HepG2 (cell line): Measurements from ENCODE around the gene NIPAL4. TPM values are rescaled to one million over a fixed set of nuclear protein-coding genes. Genes with fewer than 3 reads are reported as not detected.

Experiments
- BHLHE40 ChIP-seq: IDR thresholded peaks from 2 replicates; pipeline ENCODE4 v1.6.1; 2011; ENCODE audit warnings: low read length, improper control_type of control experiment
- HNRNPUL1 ChIP-seq: fragments of 200-400 bp; formaldehyde crosslinking; IDR thresholded peaks from 2 replicates; pipeline ENCODE4 v1.6.1; 2017; ENCODE audit warnings: low read depth, mild to moderate bottlenecking, low read length, moderate library complexity
- JDP2 ChIP-seq: sonication (generic); formaldehyde crosslinking; IDR thresholded peaks from 2 replicates; pipeline ENCODE4 v1.8.1; 2022; ENCODE audit warnings: missing genetic modification reagents, borderline replicate concordance
- MAFK ChIP-seq, 2 experiments: IDR thresholded peaks in 1 of 2; conservative IDR thresholded peaks in 1 of 2; 2 replicates each; pipeline ENCODE4 v1.6.1; 2011; ENCODE audit warnings: improper control_type of control experiment in 2 of 2, low read length in 2 of 2
- NCOA2 ChIP-seq: sonication (generic); formaldehyde crosslinking; IDR thresholded peaks from 2 replicates; pipeline ENCODE4 v1.8.0; 2022; ENCODE audit warnings: inconsistent platforms
- PTBP1 ChIP-seq: fragments of 200-400 bp; formaldehyde crosslinking; IDR thresholded peaks from 2 replicates; pipeline ENCODE4 v1.6.1; 2018; ENCODE audit warnings: low read length, low read depth; ENCODE audit not compliant: poor library complexity, severe bottlenecking
- SMAD9 ChIP-seq: sonication (generic); formaldehyde crosslinking; IDR thresholded peaks from 2 replicates; pipeline ENCODE4 v1.5.1; 2020; ENCODE audit warnings: mild to moderate bottlenecking, missing genetic modification reagents
- TARDBP ChIP-seq: sonication (generic); formaldehyde crosslinking; IDR thresholded peaks from 2 replicates; pipeline ENCODE4 v1.8.0; 2022; ENCODE audit warnings: mild to moderate bottlenecking, missing genetic modification reagents
- ZNF263 ChIP-seq: sonication (generic); formaldehyde crosslinking; IDR thresholded peaks from 2 replicates; pipeline ENCODE4 v1.4.0; 2020; ENCODE audit warnings: missing genetic modification reagents
- ZNF572 ChIP-seq: sonication (generic); formaldehyde crosslinking; IDR thresholded peaks from 2 replicates; pipeline ENCODE4 v1.5.1; 2020; ENCODE audit warnings: mild to moderate bottlenecking, missing genetic modification reagents
- ZNF629 ChIP-seq: sonication (generic); formaldehyde crosslinking; conservative IDR thresholded peaks from 2 replicates; pipeline ENCODE4 v1.5.0; 2020; ENCODE audit warnings: missing genetic modification reagents
- polyA plus RNA-seq, 8 experiments: library from polyadenylated mRNA; depleted of rRNA in 3 of 8; stranded (reverse) in 7 of 8; unstranded in 1 of 8; fragments of >200 nt; fragmentation: Illumina TruSeq in 4 of 8; extraction: Trizol in 4 of 8; gene quantifications; 2 replicates each; pipeline versions ENCODE4 v1.2.1 to v1.2.3, GENCODE V29; 2011 to 2016; ENCODE audit warnings: low read depth in 4 of 8, missing spikeins in 1 of 8, mixed read lengths in 1 of 8; ENCODE audit not compliant: insufficient read depth in 1 of 8
- total RNA-seq, 5 experiments: library from RNA; depleted of rRNA; stranded (reverse); fragments of >200 nt; fragmentation: Illumina TruSeq; extraction: Trizol; gene quantifications; 2 replicates each; pipeline ENCODE4 v1.2.3, GENCODE V29; 2016; ENCODE audit warnings: low read depth in 1 of 5
- TF ChIP-seq, protein P1 (sequence below): sonication (generic); formaldehyde crosslinking; IDR thresholded peaks from 2 replicates; pipeline ENCODE4 v1.4.0; 2020; ENCODE audit warnings: missing genetic modification reagents
- TF ChIP-seq, protein P2 (sequence below): sonication (generic); formaldehyde crosslinking; IDR thresholded peaks from 2 replicates; pipeline ENCODE4 v1.4.0; 2020; ENCODE audit warnings: missing genetic modification reagents
- TF ChIP-seq, protein P3 (sequence below): sonication (generic); formaldehyde crosslinking; IDR thresholded peaks from 2 replicates; pipeline ENCODE4 v1.5.0; 2020; ENCODE audit warnings: missing genetic modification reagents, mild to moderate bottlenecking, borderline replicate concordance
- TF ChIP-seq, protein P4 (sequence below): sonication (generic); formaldehyde crosslinking; IDR thresholded peaks from 2 replicates; pipeline ENCODE4 v1.4.0; 2020; ENCODE audit warnings: mild to moderate bottlenecking, missing genetic modification reagents
- TF ChIP-seq, protein P5 (sequence below): sonication (generic); formaldehyde crosslinking; IDR thresholded peaks from 2 replicates; pipeline ENCODE4 v1.4.0; 2020; ENCODE audit warnings: missing genetic modification reagents, borderline replicate concordance

NIPAL4 gene
- total and polyA plus RNA-seq, 2 of the 13 experiments (the other 11 are each of a cell fraction or from before 2014, with no cell fraction given) = not detected

DNA sequence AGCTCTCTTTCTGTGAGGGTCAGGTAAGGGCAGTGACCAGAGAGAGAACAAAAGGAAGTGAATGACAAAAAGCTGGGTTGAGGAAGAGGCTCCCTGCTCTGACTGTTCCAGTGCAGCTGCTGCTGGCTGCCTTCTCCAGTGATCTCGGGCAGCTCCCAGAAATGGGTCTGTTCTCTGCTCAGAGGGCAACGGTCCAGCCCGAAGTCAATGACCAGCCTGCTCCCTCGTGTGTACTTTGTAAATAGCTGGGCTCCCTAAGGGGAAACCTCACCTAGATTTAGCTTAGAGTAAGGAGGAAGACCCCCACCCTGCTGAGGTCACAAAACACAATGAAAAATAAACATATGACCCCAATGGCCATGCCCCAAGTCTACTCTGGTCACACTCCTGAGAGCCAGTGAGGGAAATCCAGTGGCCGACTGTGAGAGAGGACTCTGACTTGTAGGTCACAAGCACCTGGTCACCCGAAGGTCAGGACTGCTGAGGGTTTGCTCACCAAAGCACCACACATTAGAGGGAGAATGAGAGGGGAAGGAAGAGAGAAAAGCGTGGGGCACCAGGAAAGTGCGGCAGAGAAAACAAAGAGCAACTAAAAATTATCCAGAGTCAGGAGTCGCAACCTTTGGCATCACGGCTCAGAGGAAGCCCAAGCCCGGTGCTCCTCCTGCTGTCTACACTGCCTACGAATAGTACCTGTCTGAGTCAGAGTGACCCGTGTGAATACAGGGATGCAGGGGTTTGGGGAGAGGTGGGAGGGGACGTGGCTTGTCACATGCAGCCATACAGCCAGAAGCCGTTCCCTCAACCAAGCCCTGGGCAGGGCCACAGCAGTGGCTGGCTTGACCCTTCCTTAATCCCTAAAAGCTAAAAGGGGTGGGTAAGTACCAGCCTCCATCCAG lies 19.8 kb downstream of the NIPAL4 start (continued):
- TF ChIP-seq, protein P1, sequence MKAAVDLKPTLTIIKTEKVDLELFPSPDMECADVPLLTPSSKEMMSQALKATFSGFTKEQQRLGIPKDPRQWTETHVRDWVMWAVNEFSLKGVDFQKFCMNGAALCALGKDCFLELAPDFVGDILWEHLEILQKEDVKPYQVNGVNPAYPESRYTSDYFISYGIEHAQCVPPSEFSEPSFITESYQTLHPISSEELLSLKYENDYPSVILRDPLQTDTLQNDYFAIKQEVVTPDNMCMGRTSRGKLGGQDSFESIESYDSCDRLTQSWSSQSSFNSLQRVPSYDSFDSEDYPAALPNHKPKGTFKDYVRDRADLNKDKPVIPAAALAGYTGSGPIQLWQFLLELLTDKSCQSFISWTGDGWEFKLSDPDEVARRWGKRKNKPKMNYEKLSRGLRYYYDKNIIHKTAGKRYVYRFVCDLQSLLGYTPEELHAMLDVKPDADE (CRISPR knock-in tag) = no peak
- no peak for TF ChIP-seq MAFK (conservative IDR thresholded peaks at IDR 0.05 in 1 of 2, IDR thresholded peaks at IDR 0.05 in 1 of 2; ENCODE audit: low read length in 2 of 2)
- TF ChIP-seq JDP2 (CRISPR knock-in tag) = no peak
- TF ChIP-seq HNRNPUL1 = no peak
- TF ChIP-seq BHLHE40 = no peak
- no peak; the same call in 1 of the 2 replicates for TF ChIP-seq ZNF263 (CRISPR knock-in tag)
- TF ChIP-seq PTBP1 = no peak
- peak; percentile 91 for TF ChIP-seq ZNF629
- TF ChIP-seq TARDBP = no peak
- TF ChIP-seq, protein P2, sequence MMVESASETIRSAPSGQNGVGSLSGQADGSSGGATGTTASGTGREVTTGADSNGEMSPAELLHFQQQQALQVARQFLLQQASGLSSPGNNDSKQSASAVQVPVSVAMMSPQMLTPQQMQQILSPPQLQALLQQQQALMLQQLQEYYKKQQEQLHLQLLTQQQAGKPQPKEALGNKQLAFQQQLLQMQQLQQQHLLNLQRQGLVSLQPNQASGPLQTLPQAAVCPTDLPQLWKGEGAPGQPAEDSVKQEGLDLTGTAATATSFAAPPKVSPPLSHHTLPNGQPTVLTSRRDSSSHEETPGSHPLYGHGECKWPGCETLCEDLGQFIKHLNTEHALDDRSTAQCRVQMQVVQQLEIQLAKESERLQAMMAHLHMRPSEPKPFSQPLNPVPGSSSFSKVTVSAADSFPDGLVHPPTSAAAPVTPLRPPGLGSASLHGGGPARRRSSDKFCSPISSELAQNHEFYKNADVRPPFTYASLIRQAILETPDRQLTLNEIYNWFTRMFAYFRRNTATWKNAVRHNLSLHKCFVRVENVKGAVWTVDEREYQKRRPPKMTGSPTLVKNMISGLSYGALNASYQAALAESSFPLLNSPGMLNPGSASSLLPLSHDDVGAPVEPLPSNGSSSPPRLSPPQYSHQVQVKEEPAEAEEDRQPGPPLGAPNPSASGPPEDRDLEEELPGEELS (CRISPR knock-in tag) = no peak
- TF ChIP-seq, protein P3, sequence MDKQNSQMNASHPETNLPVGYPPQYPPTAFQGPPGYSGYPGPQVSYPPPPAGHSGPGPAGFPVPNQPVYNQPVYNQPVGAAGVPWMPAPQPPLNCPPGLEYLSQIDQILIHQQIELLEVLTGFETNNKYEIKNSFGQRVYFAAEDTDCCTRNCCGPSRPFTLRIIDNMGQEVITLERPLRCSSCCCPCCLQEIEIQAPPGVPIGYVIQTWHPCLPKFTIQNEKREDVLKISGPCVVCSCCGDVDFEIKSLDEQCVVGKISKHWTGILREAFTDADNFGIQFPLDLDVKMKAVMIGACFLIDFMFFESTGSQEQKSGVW (CRISPR knock-in tag) = no peak
- TF ChIP-seq, protein P4, sequence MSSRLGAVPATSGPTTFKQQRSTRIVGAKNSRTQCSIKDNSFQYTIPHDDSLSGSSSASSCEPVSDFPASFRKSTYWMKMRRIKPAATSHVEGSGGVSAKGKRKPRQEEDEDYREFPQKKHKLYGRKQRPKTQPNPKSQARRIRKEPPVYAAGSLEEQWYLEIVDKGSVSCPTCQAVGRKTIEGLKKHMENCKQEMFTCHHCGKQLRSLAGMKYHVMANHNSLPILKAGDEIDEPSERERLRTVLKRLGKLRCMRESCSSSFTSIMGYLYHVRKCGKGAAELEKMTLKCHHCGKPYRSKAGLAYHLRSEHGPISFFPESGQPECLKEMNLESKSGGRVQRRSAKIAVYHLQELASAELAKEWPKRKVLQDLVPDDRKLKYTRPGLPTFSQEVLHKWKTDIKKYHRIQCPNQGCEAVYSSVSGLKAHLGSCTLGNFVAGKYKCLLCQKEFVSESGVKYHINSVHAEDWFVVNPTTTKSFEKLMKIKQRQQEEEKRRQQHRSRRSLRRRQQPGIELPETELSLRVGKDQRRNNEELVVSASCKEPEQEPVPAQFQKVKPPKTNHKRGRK (CRISPR knock-in tag) = no peak
- no peak for TF ChIP-seq SMAD9 (CRISPR knock-in tag)
- TF ChIP-seq, protein P5, sequence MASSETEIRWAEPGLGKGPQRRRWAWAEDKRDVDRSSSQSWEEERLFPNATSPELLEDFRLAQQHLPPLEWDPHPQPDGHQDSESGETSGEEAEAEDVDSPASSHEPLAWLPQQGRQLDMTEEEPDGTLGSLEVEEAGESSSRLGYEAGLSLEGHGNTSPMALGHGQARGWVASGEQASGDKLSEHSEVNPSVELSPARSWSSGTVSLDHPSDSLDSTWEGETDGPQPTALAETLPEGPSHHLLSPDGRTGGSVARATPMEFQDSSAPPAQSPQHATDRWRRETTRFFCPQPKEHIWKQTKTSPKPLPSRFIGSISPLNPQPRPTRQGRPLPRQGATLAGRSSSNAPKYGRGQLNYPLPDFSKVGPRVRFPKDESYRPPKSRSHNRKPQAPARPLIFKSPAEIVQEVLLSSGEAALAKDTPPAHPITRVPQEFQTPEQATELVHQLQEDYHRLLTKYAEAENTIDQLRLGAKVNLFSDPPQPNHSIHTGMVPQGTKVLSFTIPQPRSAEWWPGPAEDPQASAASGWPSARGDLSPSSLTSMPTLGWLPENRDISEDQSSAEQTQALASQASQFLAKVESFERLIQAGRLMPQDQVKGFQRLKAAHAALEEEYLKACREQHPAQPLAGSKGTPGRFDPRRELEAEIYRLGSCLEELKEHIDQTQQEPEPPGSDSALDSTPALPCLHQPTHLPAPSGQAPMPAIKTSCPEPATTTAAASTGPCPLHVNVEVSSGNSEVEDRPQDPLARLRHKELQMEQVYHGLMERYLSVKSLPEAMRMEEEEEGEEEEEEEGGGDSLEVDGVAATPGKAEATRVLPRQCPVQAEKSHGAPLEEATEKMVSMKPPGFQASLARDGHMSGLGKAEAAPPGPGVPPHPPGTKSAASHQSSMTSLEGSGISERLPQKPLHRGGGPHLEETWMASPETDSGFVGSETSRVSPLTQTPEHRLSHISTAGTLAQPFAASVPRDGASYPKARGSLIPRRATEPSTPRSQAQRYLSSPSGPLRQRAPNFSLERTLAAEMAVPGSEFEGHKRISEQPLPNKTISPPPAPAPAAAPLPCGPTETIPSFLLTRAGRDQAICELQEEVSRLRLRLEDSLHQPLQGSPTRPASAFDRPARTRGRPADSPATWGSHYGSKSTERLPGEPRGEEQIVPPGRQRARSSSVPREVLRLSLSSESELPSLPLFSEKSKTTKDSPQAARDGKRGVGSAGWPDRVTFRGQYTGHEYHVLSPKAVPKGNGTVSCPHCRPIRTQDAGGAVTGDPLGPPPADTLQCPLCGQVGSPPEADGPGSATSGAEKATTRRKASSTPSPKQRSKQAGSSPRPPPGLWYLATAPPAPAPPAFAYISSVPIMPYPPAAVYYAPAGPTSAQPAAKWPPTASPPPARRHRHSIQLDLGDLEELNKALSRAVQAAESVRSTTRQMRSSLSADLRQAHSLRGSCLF (CRISPR knock-in tag) = no peak
- TF ChIP-seq NCOA2 = no peak
- no peak for TF ChIP-seq ZNF572
